ENCODE data around the gene DNAH10.

DNAH10 gene

GRCh38 chr12:123882161-123882705 is 120.1 kb downstream of the DNAH10 start:
- no peak for DNase-seq (ENCODE audit: low read depth in 3 of 3)

- no peak for DNase-seq (ENCODE audit: low read depth in 3 of 3)
Measured at GRCh38 chr12:123886258-123886657, 124.2 kb downstream of the DNAH10 start.

GRCh38 chr12:123886931-123887582 is 125.0 kb downstream of the DNAH10 start:
- DNase-seq (ENCODE audit: low read depth in 3 of 3), result no peak

GRCh38 chr12:123888989-123889388 is 126.9 kb downstream of the DNAH10 start:
- no peak for DNase-seq (ENCODE audit: low read depth in 3 of 3)

GRCh38 chr12:123889848-123890535 is 127.9 kb downstream of the DNAH10 start:
- DNase-seq (ENCODE audit: low read depth in 3 of 3), result no peak

- DNase-seq (ENCODE audit: low read depth in 3 of 3), result no peak
Measured at GRCh38 chr12:123890536-123890902, 128.4 kb downstream of the DNAH10 start.

GRCh38 chr12:123891011-123891410 is 128.9 kb downstream of the DNAH10 start:
- DNase-seq (ENCODE audit: low read depth in 3 of 3), result no peak

GRCh38 chr12:123891516-123892179 is 129.5 kb downstream of the DNAH10 start:
- no peak for DNase-seq (ENCODE audit: low read depth in 3 of 3)

GRCh38 chr12:123892180-123892559 is 130.1 kb downstream of the DNAH10 start:
- DNase-seq (ENCODE audit: low read depth in 3 of 3), result no peak

GRCh38 chr12:123892853-123893252 is 130.8 kb downstream of the DNAH10 start:
- DNase-seq (ENCODE audit: low read depth in 3 of 3), result no peak

GRCh38 chr12:123893276-123893675 is 131.2 kb downstream of the DNAH10 start:
- no peak for DNase-seq (ENCODE audit: low read depth in 3 of 3)

- no peak for DNase-seq (ENCODE audit: low read depth in 3 of 3)
Measured at GRCh38 chr12:123894823-123895345, 132.8 kb downstream of the DNAH10 start.

GRCh38 chr12:123895451-123895850 is 133.3 kb downstream of the DNAH10 start:
- no peak for DNase-seq (ENCODE audit: low read depth in 3 of 3)

GRCh38 chr12:123896767-123897166 is 134.7 kb downstream of the DNAH10 start:
- DNase-seq (ENCODE audit: low read depth in 3 of 3), result no peak

- no peak for DNase-seq (ENCODE audit: low read depth in 3 of 3)
Measured at GRCh38 chr12:123897221-123897620, 135.1 kb downstream of the DNAH10 start.

GRCh38 chr12:123898673-123899072 is 136.6 kb downstream of the DNAH10 start:
- DNase-seq (ENCODE audit: low read depth in 3 of 3), result no peak

- no peak for DNase-seq (ENCODE audit: low read depth in 3 of 3)
Measured at GRCh38 chr12:123899368-123899767, 137.3 kb downstream of the DNAH10 start.

GRCh38 chr12:123900871-123901376 is 138.8 kb downstream of the DNAH10 start:
- no peak for DNase-seq (ENCODE audit: low read depth in 3 of 3)

GRCh38 chr12:123902821-123903220 is 140.7 kb downstream of the DNAH10 start:
- DNase-seq (ENCODE audit: low read depth in 3 of 3), result no peak

- DNase-seq (ENCODE audit: low read depth in 3 of 3), result no peak
Measured at GRCh38 chr12:123903301-123904065, 141.4 kb downstream of the DNAH10 start.

- DNase-seq (ENCODE audit: low read depth in 3 of 3), result peak; percentile 18 to 62 (median 22)
Measured at GRCh38 chr12:123905319-123905925, 143.3 kb downstream of the DNAH10 start.

All from stimulated activated CD4-positive, alpha-beta T cell treated with anti-CD3 and anti-CD28 coated beads, TNF-alpha, amount 100 ng/mL, for 4 hours (primary cell).